H4 (cell line): ENCODE measurements around the gene PGLYRP3. TPM values are rescaled to one million over a fixed set of nuclear protein-coding genes. Genes with fewer than 3 reads are reported as not detected.
"Not testable (repeated sequence)": the region's sequence is repeated elsewhere in the genome, so short reads cannot be mapped to it uniquely, and the experiment has no call there.

Experiments used
- DNase-seq: peaks from one replicate; pipeline ENCODE4 v3.0.0-alpha.2; 2015; ENCODE audit warnings: low spot score
- total RNA-seq: library from RNA; depleted of rRNA; stranded (reverse); fragments of >200 nt; shearing (Covaris generic); gene quantifications from 2 replicates; pipeline ENCODE4 v1.2.3, GENCODE V29; 2014

PGLYRP3 gene
- total RNA-seq, 1 experiment from 2014 or later: not detected

DNA sequence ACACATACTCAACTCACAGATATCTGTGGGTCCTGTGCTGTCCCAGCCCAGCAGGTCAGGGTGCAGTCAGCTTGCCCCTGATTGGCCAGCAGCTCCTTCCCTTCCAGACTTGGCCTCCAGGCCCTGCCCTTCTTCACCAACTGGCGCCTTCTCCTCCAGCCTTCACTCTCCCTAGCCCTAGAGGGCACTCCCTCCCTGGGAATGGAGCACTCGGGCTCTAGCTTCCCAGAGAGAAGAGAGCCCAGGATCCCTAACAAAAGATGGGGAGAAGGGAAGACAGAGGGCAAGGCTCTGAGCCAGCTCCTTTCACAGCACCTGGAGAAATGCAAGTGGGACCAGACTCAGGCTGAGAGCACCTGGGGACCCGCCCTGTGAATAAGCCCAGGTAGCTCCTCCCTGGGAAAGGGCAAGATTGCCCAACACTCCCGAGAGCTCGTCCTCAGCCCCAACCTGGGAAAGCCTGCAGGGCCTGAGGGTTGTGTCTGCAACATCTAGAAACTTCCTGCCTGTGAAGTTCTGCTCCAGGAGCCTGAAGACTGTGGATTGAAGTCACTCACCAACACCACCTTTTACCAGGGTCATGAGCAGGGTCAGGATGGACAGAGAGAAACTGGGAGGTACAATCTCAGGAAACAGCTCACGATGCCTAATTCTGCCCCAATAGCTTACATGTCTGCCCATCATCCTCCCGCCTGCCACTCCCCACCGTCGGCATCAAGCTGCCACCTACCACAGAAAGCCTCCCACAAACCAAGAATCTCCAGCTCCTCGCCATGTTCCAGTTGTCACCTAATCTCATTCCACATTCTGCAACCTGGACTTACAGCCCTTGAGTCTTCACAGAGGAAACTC is 36.0 kb upstream of the PGLYRP3 start, which contains the start of gene PGLYRP4:
PGLYRP4 (minus strand) TSS at position 331 of the 852 bp plus-strand sequence. CDS start 909 bp downstream, outside the sequence.
- DNase-seq: no peak

DNA sequence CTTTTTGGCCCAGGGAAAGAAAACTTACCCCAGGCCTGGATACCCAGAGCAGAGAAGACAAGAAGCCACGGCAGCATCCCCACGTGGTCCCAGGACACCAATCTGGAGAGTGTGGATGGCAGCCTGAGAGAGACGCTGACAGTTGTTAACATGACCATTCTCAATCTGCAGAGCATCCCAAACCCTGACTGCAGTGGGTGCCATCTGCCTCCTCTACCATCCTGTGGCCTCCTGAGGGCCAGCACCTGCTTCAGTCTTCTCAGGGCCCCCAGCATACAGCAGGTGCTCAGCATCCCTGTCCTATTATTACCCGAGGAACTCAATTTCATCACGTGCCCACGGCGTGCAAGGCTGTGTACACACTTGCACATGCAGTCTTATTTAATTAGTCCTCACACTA is 35.1 kb upstream of the PGLYRP3 start:
- no peak for DNase-seq

DNA sequence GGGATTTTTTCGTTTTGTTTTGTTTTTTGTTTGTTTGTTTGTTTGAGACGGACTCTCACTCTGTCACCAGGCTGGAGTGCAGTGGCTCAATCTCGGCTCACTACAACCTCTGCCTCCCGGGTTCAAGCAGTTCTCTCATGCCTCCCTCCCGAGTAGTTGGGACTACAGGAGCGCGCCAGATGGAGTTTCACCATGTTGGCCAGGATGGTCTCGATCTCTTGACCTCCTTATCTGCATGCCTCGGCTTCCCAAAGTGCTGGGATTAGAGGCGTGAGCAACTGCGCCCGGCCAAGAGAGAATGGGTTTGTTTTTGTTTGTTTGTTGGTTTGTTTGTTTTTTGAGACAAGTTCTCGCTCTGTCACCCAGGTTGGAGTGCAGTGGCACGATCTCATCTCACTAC is 34.3 kb upstream of the PGLYRP3 start:
- DNase-seq: not testable (repeated sequence)

DNA sequence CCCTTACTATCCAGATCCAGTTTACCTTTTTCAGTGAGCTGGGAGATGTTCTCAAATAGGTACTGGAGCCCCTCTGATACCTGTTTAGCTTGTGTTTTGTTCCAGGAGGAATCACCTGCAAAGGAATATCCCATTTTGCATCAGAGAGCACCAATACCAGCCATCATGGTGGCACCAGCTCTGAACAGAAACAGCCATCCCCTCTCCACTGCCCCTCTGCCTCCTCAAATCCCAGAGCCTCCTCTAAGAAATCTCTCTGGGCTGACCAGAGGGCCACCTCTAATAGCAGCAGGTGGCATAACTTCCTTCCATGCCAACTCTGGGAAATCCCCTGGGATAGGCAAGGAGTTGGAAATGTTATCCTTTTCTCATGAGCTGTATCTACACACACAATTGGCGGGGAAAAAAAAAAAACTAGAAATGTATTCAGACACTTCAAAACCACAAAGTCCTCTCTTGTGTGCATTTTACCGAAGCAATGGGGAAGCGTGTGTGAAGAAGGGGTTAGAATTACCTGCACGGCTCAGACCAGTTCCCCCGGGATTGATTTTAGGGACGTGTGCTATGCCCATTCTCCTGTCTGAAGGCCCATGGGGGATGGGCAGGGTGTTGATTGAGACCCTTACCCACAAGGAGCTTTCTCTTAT is 33.4 kb upstream of the PGLYRP3 start:
- no peak for DNase-seq

DNA sequence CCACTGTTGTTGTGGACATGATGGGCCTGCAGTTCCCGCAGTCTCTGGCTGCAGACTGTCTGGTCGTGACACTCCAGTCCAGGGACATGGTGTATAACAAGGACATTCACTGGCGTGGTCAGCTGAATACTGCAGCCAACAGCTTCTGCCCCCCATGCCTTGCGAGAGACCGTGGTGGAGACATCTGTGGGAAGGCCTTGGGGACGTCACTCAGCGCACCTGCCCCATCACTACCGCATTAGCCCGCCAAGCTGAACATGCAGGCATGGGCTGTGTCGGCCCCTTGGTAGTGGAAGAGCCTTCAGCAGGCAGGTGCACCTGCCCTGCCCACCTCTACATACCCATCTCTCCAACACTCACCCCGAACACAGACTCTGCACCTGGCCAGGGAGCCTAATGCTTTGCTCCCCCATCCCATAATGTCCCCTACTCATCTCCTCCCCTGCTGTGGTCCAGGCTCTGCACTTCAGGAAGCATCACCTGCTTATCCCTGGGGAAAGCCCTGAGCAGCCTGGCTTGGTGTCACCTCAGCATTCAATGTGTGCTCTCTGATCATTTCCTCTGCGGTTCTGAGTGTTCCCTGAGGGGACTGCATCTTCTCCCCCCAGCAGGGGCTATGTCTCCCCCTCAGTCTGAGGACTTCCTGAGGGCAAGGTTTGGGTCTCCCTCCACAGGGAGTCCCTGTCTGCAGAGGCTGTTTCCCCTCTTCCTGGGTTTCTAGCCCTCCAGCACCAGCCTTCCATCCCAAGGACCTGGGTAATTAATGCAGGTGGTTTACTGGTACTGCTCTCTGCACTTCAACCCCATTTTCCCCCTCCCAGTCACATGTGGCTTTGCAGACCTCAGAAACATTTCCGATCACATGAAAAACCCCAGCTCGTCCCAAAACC is 32.7 kb upstream of the PGLYRP3 start:
- DNase-seq: no peak

DNA sequence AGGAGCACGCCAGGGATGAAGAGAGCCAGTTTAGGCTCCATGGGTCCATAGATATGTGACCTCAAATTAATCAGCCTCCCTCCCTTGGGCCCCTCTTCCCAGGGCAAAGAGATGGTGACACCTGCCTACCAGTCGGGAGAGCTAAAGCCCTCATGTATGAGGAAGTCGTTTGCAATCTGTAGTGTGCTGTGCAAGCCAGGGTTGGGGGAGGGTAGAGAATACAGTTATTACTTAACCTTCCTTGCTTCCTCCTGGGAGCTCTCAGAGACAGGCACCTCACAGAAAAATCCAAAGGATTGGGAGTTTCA is 31.9 kb upstream of the PGLYRP3 start:
- DNase-seq: no peak

DNA sequence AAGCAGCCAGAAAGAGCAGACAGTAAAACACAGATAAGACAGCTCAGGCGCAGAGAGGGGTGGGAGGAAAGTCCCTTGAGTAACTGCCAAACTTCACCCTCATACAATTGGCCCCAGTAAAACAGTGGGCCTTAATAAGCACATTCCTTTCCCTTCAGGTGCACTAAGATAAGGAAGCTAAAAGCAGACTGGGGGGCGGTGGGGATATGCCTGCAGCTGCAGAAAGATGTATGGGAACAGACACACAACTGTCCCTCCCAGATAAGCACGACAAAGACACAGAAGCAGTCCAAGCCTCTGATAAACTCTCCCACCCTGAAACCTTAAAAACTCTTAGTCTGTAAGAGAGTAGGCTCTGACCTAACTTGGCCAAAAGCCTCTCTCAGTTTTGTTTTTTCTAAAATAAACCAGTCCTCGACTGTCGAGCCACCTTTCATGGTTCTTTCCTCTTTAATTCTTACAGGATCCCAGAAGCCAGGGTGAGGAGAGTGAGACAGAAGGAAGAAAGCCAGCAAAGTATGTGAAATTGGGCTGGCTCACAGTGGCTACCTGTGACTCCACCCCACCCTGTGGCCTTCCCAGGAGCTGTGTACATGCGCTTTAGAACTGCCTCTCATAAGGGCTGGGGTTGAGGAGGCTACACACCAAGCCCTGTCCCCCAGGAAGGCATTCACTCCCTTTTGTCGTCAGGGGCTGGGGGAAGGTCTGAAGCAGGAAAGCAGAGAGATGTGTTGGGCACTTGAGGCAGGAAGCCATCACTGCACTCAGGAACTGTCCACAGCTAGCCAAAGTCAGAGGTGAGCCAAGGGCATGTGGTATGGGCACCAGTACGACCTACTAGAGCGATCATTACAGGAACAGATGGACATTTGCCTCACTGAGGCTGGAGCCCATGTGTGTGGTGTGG is 31.3 kb upstream of the PGLYRP3 start:
- no peak for DNase-seq

DNA sequence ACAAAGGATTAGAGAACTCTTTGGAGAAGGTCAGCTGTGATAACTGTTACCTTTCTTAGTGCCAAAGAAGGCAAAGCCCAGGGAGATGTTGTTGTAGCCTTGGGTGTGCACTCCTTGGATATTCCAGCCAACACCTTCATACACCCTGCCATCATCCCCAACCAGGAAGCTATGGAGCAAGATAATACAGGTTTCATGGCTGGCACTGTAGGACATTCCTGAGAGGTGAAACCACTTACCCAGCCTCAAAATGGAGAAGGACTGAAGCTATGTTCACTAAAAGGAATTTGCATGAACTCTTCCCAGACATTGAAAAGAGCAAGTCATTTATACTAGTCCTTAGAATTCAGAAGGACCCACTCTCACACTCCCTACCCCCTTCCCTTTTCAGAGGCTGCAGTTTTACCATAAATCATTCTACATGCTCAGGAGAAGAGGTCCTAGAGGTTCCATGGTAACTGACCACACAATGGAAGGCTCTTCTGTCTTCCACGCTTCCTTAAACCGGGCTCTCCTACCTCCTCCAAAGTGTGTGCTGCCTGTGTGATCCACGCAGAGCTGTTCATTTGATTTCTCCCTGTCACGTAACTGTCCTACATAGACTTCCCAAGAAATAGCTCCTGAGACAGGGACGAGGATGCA is 30.4 kb upstream of the PGLYRP3 start:
- no peak for DNase-seq

DNA sequence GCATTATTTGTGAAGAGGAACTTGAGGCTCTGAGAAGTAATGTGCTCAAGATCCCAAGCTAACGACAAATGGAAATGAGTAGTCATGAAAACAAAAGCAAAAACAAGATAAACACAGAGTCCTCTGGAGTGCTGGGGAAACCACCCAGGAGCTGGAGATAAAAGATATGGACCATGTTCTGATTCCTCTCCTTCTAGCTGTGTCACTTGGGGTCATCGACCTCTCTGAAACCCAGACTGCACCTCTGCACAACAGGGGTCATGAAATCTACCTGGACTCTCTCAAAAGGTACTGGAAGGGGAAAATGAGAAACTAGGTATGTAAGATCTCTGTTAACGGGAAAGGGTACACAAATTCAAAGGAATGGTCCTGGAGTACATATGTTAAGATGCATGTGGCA is 29.4 kb upstream of the PGLYRP3 start:
- no peak for DNase-seq

DNA sequence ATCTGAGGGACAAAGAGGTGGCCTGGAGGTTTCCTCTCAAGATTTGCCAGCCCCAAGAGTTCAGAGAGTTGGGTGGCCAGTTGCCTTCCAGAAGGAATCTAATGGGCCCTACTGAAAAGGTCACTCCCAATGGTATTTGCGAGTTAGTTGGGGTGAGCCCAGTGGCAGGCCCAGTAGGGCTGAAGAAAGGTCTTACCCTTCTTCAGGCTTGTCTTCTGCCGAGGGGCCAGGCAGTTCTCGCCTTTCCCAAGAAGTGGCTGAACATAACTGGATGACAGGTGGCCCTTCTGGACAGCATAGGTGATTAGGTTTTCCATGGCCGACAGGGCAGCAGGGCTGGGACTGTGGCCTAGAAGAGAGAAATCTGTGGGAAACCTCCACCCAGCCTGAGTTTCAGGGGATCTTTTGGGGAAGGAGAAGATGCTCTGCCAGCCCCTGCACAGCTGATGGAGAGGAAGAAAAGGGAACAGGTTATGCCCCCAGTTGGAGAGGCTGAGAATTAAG is 28.7 kb upstream of the PGLYRP3 start:
- DNase-seq: no peak

DNA sequence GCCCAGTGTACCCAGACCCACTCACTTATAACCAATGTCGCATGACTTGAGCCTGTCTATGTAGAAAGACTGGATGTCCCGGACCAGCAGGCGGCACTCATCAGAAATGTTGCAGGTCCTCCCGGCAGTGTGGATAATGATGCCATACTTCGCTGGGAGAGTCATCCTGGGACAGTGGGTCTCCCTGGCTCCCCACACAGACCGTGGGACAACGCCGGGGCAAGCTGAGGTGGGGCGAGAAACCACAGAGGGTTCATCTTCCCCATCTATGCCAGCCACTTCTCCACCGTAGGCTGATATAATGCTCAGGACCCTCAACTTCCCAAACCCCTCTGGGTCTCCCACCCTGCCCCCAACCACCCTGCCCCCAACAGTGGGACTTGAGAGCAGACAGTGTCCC is 27.6 kb upstream of the PGLYRP3 start:
- DNase-seq: no peak

DNA sequence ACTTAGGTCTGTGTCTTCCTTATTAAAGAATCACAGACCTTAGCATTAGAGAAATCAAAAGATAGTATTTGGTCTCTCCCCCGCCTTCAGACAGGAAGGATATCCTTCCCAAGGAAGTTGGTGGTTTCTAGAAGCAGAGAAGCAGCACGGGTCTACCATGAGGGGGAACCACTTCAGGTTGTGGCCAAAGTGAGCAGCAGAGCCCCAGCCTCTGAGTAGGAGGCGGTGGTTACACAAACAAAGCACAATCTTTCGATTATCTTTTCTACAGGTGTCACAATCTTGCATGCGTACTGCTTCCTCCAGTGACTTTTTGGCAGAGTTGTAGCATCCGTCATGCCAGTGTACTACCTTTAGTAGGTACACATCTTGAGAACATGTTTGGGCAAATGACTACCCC is 27.1 kb upstream of the PGLYRP3 start:
- no peak for DNase-seq

DNA sequence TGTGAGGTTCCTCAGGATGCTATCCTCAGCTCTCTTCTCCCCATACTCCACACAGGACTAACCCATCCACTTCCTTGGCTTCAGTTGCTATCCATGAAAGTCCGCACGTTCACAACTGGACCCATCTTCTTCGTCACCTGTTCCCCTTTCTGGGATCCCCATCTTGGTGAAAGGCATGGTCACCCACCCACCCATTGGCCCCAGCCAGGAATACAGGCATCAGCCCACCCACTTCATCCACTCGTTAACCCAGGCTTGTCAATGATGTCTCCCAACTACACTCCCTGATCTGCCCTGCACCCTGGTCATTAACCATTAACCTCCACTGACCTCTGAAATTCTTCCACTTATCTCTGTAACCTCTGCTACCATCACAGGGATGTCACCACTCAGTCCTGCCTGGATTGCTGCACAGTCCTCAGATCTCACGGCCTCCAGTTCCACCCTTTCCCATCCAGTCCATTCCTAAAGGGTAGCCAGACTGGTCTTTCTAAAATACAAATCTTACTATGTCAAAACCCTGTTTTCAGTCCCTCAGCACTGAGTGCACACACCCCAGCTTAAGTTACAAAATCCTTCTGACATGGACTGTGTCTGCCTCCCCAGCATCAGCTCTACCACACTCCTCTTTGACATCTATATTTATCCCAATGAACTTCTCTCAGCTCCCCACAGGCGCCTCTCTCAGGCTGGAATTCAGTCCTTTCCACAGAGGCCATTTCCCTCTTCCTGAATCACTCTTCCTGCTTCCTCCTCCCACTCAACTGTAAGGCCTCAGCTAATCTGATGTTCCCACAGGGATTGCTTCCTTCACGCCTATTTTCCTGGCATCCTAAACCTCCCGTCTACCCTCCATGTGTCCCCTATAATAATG is 25.5 kb upstream of the PGLYRP3 start:
- DNase-seq: no peak

DNA sequence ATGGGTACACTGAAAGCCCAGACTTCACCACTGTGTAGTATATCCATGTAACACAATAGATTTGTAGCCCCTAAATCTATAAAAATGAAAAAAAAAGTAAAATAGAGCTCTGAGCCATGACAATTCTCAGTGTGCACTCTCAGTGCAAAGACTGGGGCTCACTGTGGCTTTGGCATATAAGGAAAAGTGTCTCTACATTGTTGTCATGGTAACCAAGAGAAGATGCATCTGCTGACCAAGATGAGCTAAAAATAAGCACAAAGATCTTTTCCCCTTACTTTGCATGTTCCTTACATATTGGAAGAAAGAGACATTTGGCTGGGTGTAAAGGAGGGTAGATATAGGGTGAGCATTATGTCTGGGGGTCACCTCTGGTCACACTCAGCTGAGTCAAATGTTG is 23.9 kb upstream of the PGLYRP3 start:
- DNase-seq: no peak

DNA sequence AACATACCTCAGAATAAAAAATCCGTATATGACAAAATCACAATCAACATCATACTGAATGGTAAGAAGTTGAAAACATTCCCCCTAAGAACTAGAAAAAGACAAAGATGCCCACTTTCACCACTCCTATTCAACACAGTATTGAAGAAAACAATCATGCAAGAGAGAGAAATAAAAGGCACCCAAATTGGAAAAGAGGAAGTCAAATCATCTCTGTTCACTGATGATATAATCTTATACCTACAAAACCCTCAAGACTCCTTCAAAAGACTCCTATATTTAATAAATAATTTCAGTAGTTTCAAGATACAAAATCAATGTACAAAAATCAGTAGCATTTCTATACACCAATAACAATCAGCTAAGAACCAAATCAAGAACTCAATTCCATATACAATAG is 21.1 kb upstream of the PGLYRP3 start:
- DNase-seq: no peak

DNA sequence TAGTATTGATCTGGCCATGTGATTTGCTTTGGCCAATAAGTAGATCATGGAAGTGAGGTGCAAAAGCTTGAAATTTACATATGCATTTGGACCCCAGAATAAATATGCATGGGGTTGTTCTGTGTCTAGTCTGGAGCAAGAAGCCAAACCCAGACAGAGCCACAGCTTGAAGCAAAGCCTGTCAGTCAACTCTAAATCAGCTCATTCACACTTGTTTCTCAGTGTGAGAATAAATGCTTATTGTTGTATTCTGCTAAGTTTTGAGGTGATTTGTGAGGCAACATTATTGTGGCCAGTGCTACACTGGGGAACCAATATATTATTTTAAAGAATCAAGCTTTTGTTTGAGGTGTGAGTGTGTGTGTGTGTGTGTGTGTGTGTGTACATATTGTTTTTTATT is 12.2 kb upstream of the PGLYRP3 start:
- DNase-seq: no peak

DNA sequence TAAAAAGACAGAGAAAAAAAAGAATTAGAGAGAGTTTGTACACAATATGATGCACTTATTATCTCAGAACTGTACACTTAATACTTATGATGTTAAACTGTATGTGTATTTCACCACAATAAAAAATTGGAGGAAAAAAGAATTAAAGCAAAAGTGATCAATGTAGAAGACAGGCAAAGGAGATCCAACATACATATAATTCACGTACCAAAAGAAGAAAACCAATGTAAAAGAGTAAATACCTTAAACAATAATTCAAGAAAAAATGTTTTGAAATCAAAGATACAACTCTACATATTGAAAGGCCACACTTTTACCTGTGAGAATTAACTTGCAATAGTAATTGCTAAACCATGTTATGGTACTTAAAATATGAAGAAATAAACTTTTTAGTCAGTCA is 9.8 kb upstream of the PGLYRP3 start:
- no peak for DNase-seq

DNA sequence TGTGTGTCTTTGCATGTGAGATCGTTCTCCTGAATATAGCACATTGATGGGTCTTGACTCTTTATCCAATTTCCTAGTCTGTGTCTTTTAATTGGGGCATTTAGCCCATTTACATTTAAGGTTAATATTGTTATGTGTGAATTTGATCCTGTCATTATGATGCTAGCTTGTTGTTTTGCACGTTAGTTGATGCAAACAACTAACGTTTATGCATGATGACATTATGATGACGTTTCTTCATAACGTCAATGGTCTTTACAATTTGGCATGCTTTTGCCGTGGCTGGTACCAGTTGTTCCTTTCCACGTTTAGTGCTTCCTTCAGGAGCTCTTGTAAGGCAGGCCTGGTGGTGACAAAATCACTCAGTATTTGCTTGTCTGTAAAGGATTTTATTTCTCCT is 5.4 kb upstream of the PGLYRP3 start:
- DNase-seq: not testable (repeated sequence)

DNA sequence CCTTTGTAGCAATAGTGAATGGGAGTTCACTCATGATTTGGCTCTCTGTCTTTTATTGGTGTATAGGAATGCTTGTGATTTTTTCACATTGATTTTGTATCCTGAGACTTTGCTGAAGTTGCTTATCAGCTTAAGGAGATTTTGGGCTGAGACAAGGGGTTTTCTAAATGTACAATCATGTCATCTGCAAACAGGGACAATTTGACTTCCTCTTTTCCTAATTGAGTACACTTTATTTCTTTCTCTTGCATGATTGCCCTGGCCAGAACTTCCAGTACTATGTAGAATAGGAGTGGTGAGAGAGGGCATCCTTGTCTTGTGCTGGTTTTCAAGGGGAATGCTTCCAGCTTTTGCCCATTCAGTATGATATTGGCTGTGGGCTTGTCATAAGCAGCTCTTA is 3.3 kb upstream of the PGLYRP3 start:
- not testable (repeated sequence) for DNase-seq

DNA sequence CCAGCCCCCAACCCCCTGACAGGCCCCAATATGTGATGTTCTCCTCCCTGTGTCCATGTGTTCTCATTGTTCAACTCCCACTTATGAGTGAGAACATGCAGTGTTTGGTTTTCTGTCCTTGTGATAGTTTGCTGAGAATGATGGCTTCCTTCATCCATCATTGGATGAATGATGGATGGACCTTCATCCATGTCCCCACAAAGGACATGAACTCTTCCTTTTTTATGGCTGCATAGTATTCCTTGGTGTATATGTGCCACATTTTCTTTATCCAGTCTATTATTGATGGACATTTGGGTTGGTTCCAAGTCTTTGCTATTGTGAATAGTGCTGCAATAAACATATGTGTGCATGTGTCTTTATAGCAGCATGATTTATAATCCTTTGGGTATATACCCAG is 1.6 kb upstream of the PGLYRP3 start:
- DNase-seq: not testable (repeated sequence)
